Osteocyte (in vitro differentiated cells): ENCODE results near the gene SLC1A4. TPM values are rescaled to one million over a fixed set of nuclear protein-coding genes. Genes with fewer than 3 reads are reported as not detected.

Experiments used
- DNase-seq: peaks from one replicate; pipeline ENCODE4 v3.0.0; 2021; ENCODE audit warnings: mixed read lengths; ENCODE audit not compliant: unreplicated experiment; ENCODE audit errors: extremely low spot score
- H3K27ac Mint-ChIP-seq: one replicate; pipeline ENCODE4 v1.8.0; 2021; ENCODE audit warnings: mild to moderate bottlenecking, mixed read lengths; ENCODE audit not compliant: unreplicated experiment
- H3K27me3 Mint-ChIP-seq: one replicate; pipeline ENCODE4 v1.8.0; 2021; ENCODE audit warnings: mixed read lengths; ENCODE audit not compliant: unreplicated experiment
- H3K36me3 Mint-ChIP-seq: one replicate; pipeline ENCODE4 v1.8.0; 2021; ENCODE audit warnings: mixed read lengths; ENCODE audit not compliant: unreplicated experiment
- H3K4me1 Mint-ChIP-seq: one replicate; pipeline ENCODE4 v1.8.0; 2021; ENCODE audit warnings: mixed read lengths; ENCODE audit not compliant: unreplicated experiment
- H3K4me3 Mint-ChIP-seq: one replicate; pipeline ENCODE4 v1.8.0; 2021; ENCODE audit warnings: mild to moderate bottlenecking, moderate library complexity, mixed read lengths; ENCODE audit not compliant: unreplicated experiment
- H3K9me3 Mint-ChIP-seq: one replicate; pipeline ENCODE4 v1.8.0; 2021; ENCODE audit warnings: mixed read lengths; ENCODE audit not compliant: unreplicated experiment
- total RNA-seq: library from RNA; stranded (reverse); gene quantifications from 2 replicates; pipeline ENCODE4 v1.2.1, GENCODE V29; 2021
- TF ChIP-seq, protein P1 (sequence below): fragments of 200-600 bp; sonication (generic); IDR thresholded peaks from 2 replicates; pipeline ENCODE4 v1.5.0; 2021; ENCODE audit warnings: antibody characterized with exemption, mild to moderate bottlenecking, moderate library complexity

The SLC1A4 gene
- total RNA-seq, 1 donor from 2014 or later, result 78.7 TPM

DNA sequence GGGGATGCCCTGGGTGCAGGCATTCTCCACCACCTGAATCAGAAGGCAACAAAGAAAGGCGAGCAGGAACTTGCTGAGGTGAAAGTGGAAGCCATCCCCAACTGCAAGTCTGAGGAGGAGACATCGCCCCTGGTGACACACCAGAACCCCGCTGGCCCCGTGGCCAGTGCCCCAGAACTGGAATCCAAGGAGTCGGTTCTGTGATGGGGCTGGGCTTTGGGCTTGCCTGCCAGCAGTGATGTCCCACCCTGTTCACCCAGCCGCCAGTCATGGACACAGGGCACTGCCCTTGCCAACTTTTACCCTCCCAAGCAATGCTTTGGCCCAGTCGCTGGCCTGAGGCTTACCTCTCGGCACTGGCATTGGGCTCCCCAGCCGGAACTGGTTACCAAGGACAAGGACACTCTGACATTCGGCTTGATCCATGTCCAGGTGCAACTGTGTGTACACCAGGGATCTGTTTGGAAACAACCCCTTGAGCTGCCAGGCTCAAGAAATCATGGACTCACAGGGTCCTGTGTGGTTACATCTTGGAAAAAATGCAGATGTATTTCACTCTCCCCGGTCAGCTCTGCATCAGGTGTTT lies 31.8 kb downstream of the SLC1A4 start:
- Mint-ChIP-seq H3K27me3 (no peaks in the 10 kb centered on the region), H3K4me1 (peaks cover 55% of the 10 kb centered on the region), H3K4me3 (no peak overlapping the region), H3K36me3 (peaks cover 45% of the 10 kb centered on the region), H3K9me3 (no peaks in the 10 kb centered on the region), H3K27ac (no peak overlapping the region)
- no peak for DNase-seq
- TF ChIP-seq, protein P1, sequence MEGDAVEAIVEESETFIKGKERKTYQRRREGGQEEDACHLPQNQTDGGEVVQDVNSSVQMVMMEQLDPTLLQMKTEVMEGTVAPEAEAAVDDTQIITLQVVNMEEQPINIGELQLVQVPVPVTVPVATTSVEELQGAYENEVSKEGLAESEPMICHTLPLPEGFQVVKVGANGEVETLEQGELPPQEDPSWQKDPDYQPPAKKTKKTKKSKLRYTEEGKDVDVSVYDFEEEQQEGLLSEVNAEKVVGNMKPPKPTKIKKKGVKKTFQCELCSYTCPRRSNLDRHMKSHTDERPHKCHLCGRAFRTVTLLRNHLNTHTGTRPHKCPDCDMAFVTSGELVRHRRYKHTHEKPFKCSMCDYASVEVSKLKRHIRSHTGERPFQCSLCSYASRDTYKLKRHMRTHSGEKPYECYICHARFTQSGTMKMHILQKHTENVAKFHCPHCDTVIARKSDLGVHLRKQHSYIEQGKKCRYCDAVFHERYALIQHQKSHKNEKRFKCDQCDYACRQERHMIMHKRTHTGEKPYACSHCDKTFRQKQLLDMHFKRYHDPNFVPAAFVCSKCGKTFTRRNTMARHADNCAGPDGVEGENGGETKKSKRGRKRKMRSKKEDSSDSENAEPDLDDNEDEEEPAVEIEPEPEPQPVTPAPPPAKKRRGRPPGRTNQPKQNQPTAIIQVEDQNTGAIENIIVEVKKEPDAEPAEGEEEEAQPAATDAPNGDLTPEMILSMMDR, result no peak

DNA sequence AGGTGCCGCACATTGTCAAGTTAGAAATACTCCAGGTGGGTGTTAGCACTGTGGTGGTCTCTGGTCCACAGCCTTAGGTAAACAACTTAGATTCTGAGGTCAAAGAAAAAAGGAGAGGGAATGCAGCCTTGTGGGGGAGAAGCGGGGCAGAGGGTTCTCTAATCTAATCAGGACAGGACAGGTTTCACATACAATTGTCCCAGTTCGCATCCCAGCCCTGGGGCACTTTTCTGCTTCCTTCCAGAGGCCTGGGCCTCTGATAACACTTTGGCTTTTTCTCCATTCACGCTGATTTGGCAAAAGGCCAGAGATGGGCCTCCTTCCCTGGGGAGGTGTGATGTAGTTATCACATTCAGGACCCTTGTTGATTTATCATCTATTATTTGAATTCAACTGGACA lies 32.5 kb downstream of the SLC1A4 start:
- DNase-seq, result no peak
- Mint-ChIP-seq H3K36me3 (peaks cover 39% of the 10 kb centered on the region), H3K9me3 (no peaks in the 10 kb centered on the region), H3K4me3 (no peak overlapping the region), H3K27me3 (no peaks in the 10 kb centered on the region), H3K4me1 (peaks cover 48% of the 10 kb centered on the region), H3K27ac (peak overlapping the region; percentile 1)
- TF ChIP-seq, protein P1, result no peak

- Mint-ChIP-seq H3K4me3 (no peak overlapping the region), H3K9me3 (no peaks in the 10 kb centered on the region), H3K27me3 (no peaks in the 10 kb centered on the region), H3K27ac (no peak overlapping the region), H3K4me1 (peaks cover 47% of the 10 kb centered on the region), H3K36me3 (peaks cover 34% of the 10 kb centered on the region)
- no peak for DNase-seq
- TF ChIP-seq, protein P1, result no peak
Observed at GRCh38 chr2:65022189-65022588, 33.0 kb downstream of the SLC1A4 start.

DNA sequence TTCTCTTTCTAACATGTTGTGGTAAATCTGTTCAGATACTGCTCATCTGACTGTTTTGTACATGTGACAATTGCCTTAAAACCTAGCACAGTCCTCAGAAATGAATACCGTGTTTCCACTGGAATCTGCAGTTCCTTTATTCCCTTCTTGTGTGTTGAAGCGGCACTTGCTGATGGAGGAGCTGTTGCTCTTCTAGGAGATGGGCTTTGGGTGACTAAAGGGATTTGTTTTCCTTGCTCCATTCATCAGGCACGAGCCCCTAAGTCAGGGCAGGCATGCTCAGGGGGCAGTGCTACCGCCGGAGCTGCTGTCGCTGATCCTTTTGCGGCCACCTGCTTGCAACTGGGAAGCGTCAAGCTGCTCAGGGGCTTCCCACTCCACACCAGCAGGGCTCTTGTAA lies 34.5 kb downstream of the SLC1A4 start:
- peak overlapping the region; percentile 88 for H3K27ac Mint-ChIP-seq
- H3K27me3 Mint-ChIP-seq, result no peaks in the 10 kb centered on the region
- H3K4me3 Mint-ChIP-seq, result no peak overlapping the region
- DNase-seq, result no peak
- TF ChIP-seq, protein P1, result no peak
- peaks cover 20% of the 10 kb centered on the region for H3K36me3 Mint-ChIP-seq
- H3K4me1 Mint-ChIP-seq, result peaks cover 49% of the 10 kb centered on the region
- H3K9me3 Mint-ChIP-seq, result no peaks in the 10 kb centered on the region

DNA sequence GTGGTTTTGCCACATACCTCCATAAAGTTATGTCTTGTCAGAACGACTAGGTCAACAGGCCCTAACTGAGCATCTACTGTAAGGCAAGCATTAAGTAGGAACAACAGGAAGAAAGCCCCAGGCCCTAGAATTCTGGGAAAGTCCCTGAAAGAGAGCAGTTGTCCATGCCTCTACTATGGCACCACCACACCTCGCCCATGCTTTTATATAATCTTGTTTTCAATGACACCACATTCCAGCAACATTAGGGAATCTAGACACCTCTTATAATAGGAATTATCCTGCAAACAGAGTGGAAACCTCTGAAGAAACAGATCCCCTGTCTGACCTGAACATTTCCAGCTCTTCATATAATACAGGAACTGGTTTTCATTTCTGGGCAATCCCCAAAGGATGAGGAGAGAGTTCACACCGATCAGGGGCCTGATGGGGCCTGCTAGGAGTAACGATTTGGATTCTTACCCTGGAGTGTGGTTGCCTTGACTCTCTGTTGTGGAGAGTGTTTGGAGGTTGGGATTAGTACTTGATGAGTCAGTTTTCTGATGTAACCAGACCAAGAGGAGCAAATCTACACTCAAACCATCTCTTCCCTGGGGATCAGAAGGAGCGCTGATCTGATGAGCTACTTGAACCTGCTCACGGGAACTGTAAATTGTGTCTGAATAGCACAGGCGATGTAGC lies 35.1 kb downstream of the SLC1A4 start:
- no peak overlapping the region for H3K4me3 Mint-ChIP-seq
- no peaks in the 10 kb centered on the region for H3K9me3 Mint-ChIP-seq
- no peaks in the 10 kb centered on the region for H3K27me3 Mint-ChIP-seq
- peak overlapping the region; percentile 88 for H3K27ac Mint-ChIP-seq
- H3K4me1 Mint-ChIP-seq, result peaks cover 44% of the 10 kb centered on the region
- H3K36me3 Mint-ChIP-seq, result peaks cover 18% of the 10 kb centered on the region
- TF ChIP-seq, protein P1, result no peak
- DNase-seq, result no peak
